Measurements from ENCODE around the gene MAGI2.
"Not testable (repeated sequence)": the region's sequence is repeated elsewhere in the genome, so short reads cannot be mapped to it uniquely, and the experiment has no call there.

MAGI2 gene

DNA sequence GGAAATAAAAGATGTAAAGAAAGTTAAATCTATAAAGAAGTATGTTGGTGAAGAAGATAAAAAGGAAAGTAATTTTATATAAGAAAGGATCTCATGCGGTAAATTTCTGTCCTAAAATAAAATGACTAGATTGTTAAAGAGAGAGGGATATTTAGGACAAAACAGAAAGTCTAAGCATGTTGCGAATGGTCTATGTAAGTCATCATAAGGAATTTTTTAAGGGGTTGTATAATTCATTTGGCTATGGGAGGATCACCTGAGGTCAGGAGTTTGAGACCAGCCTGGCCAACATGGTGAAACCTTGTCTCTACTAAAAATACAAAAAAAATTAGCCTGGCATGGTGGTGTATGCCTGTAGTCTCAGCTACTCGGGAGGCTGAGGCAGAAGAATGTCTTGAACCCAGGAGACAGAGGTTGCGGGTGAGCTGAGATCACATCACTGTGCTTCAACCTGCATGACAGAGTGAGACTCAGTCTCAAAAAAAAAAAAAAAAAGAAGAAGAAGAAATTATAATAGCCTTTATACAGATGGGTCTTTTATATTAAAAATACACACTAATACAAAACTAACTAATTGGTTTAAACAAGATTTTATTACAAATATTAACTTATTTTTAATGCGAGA lies 294.3 kb downstream of the MAGI2 start:
- no peak for DNase-seq (ENCODE audit: low read depth, low spot score)

DNA sequence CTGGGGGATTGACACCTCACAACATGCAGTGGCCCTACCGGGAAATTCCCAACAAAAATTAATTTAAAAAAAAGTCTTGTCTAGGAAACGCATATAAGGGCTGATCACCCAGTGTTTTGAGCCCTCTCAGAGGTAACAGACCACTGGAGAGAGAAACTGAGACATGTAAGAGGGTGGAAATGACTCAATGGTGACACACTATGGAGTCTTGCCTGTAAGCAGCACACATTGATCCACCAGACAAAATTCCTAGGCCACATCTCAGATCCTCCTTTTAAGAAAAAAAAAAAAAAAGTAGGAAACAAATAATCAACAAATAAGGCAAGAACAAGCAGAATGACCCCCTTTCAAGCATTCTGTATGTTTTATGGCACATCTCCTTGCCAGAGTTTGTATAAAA lies 296.2 kb downstream of the MAGI2 start:
- DNase-seq (ENCODE audit: low read depth, low spot score) = no peak

DNA sequence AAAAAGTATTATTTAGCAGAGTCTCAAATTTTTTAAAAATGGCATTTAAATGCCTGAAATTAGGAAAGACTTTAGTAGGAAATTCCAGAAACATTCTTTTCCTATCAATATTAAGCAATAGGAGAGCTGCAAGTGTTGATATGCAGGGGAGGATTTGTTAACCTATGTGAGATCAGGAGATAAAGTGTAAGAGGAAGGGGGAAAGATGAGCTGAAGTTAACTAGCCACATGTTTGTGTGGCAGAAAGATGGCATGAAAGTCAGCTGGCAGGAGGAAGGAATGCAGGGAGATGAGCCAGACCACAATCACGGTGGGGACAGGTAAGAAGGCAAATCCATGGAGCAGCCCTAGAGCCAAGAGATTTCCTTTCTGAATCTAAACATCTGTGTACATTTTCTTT lies 303.6 kb downstream of the MAGI2 start:
- DNase-seq (ENCODE audit: low read depth, low spot score) = no peak

DNA sequence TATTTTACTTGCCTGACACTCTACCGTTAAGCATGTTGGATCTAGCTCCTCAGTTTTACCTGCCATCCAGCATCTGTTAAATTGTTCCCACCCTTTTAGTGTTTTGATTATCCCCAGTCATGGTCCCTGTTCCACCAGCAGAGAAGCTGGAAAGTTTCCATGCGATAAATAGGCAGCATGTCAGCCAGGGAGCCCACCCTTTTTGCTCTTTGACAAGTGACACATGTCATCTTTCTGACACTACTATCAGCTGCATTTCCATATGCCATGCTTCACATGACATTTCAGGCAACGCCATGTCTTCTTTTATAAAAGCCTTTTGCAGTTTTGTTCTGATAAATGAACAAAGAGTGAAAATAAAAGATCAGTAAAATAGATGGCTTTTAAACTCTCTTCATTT lies 310.8 kb downstream of the MAGI2 start:
- DNase-seq (ENCODE audit: low read depth, low spot score) = no peak

DNA sequence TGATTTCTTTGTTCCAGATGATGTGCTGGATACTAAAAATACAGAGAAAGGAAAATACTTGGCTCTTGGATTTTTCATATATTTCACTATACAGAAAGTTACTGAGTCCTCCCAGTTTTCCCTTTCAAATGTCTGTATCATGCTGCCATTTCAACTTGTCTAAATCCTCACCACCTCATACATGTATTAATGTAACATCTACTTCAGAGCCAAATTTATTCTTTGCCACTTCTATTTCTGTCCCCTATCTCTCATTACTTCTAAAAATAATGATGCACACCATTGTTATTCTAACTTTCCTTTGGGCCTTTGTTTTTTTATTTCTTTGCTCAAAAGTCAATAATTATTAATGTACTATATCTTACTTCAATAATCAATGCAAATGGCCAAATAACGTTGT lies 312.2 kb downstream of the MAGI2 start:
- DNase-seq (ENCODE audit: low read depth, low spot score) = no peak

DNA sequence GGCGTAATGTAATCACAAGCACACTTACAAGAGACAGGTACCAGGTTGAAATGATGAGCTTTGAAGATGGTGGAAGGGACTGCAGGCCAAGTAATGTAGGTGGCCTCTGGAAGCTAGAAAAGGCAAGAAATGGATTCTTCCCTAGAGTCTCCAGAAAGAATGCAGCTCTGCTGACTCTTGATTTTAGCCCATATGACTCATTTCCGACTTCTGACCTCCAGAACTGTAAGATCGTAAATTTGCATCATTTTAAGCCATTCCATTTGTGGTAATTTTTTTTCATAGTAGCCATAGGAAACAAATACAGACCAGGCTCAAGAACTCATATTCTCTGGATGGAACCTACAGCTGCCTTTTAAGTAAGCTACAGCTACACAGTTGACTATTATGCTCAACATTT lies 315.5 kb downstream of the MAGI2 start:
- DNase-seq (ENCODE audit: low read depth, low spot score) = no peak

DNA sequence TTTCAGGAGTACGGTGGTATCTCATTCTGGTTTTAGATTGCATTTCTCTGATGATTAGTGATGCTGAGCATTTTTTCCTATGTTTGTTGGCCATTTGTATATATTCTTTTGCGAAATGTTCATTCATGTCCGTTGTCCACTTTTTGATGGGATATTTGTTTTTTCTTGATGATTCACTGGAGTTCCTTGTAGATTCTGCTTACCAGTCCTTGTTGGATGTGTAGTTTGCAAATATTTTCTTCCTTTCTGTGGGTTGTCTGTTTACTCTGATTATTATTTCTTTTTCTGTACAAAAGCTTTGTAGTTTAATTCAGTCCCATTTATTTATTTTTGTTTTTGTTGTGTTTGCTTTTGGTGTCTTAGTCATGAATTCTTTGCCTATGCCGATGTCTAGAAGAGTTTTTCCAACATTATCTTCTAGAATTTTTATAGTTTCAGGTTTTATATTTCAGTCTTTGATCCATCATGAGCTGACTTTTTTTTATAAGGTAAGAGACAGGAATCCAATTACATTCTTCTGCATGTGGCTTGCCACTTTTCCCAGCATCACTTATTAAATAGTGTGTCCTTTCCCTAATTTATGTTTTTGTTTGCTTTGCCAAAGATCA lies 320.5 kb downstream of the MAGI2 start:
- DNase-seq (ENCODE audit: low read depth, low spot score) = no peak

DNA sequence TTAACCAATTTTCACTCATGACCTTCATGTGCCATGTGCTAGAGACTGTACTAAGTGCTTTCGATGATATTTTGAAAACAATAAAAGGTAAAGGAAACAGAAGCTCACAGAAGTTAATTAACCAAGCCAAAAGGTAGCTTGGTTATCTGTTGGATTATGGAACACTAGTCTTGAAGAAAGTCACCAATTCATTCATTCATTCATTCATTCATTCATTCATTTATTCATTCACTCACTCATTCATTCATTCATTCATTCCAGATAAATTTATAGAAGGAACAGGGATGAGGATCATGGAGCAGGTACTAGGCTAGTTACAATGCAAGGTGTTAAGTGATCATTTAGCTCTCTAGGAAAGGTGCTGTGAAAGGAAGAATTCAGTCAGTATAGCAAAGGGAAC lies 322.8 kb downstream of the MAGI2 start:
- DNase-seq (ENCODE audit: low read depth, low spot score) = no peak

DNA sequence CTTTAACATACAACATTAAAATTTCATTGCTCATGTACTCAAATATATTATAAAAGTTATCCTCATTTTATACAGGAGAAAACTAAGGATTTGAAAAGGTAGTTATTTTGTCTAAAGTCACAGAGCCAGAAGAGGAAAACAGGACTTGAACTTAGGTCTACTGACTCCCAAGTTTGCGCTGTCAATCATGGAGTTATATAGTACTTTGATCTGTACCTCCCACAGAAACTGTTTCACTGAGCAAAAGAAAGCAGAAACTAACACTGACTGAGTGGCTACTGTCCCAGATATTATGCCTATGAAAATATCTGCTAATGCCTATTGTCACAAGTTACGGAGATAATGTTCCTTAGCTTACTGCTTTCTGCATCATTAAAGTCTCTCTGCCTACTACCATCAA lies 329.1 kb downstream of the MAGI2 start:
- no peak for DNase-seq (ENCODE audit: low read depth, low spot score)

DNA sequence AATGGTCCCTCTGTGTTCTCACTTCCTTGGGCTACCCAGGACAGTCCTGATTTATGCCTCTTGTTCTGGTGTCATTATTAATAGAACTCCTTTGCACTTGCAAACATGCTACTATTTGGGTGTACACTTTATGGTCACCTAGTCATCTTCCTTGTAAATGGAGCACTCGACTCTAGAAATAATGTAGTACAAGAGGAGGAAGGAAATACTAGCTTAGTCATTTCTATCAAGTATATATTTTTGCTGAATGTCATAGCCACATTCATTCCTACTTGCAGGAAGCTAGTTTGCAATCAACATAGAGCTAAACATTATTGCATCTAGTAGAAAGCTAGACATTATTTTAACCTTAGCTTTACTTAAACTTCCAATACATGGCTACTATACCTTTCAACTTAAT lies 335.3 kb downstream of the MAGI2 start:
- no peak for DNase-seq (ENCODE audit: low read depth, low spot score)

DNA sequence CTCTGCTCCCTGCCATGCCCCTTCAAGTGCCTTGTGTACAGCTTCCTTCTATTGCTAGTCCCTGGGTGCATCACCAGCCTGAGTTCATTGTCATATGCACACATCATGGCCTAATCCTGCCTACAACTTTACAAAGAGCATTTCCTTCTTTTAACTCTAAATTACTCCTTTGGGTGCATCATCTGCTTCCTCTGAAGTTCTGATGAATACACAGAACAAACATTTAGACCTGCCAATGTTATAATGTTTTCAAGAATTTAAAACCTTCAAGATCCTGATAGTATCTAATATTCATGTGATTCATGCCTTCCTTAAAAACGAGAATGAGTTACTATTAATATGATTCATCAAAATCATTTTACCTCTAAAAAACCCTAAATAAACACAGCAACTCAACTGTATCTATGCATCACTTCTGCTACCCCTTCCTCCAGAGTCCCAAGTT lies 357.1 kb downstream of the MAGI2 start:
- DNase-seq (ENCODE audit: low read depth, low spot score) = no peak

DNA sequence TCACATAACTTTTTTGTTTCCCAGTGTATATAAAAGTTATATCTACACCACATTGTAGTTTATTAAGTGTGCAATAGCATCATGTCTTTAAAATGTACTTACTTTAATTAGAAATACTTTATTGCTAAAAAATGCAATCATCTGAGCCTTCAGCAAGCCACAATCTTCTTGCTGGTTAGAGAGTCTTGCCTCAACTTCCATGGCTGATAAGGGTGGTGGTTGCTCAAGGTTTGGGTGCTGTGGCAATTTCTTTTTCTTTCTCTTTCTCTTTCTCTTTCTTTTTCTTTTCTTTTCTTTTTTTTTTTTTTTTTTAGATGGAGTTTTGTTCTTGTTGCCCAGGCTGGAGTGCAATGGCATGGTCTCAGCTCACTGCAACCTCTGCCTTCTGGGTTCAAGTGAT lies 360.0 kb downstream of the MAGI2 start:
- no peak for DNase-seq (ENCODE audit: low read depth, low spot score)

DNA sequence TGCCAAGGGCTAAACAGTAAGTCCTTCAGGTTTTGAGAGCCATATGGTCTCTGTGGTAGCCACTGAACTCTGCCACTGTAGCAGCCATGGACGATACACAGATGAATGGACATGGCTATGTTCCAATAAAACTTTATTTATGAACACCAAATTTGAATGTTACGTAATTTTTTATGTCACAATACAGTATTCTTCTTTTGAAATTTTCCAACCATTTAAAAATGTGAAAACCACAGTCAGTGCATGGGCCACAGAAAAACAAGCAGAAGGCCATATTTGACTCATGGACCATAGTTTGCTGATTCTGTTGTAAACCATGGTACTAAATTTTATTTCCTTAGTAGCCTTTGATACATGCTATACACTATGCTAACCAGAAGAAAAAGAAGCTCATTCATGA lies 361.8 kb downstream of the MAGI2 start:
- DNase-seq (ENCODE audit: low read depth, low spot score) = no peak

DNA sequence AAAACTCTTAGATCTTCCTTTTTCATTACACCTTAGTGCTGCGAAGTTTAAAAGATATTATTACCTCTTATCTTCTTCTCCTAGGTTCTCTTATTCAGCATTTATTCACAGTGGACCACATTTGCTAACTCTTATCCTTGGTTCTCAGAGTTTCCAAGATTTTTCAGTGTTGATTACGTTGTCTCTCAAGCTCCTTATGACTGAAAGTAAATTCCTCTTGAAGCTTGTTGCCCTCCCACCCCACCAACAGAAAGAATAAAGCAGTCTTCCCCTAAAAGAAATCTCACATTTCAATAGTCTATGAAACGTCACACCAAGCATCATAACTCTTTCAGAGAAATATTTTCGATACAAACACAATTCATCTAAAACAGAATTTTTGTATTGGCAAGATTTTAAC lies 362.5 kb downstream of the MAGI2 start:
- DNase-seq (ENCODE audit: low read depth, low spot score) = no peak

DNA sequence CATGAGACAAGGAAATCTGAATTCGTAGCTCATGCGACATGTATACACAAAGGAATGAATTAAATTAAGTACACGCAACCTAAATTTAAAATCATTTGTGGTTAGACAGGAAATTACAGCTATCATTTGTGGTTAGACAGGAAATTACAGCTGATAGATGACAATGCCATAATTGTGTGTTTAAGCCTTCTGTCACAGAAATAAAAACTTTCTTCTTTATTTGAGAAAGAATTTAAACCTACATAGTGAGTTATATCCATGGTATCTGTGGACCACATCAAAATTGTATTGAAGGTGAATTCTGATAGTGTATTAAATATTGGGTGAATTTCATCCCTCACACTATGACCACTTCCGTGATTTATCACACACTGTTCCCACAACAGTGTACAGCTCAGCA lies 362.9 kb downstream of the MAGI2 start:
- no peak for DNase-seq (ENCODE audit: low read depth, low spot score)

DNA sequence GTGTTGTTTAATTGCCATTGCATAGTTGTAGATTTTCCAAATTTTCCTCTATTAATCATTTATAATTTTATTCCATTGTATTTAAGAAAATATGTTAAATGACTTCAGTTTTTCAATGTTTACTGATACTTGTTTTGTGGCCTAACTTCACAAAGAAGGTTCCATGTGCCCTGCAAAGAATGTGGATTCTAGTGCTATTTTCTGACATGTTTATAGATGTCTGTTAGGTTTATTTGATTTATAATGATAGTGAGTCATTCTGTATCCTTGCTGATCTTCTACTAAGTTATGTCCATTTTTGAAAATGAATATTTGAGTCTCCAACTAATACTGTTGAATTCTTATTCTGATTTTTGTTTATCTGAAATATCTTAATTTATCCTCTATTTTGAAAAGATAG lies 369.0 kb downstream of the MAGI2 start:
- DNase-seq (ENCODE audit: low read depth, low spot score) = no peak

DNA sequence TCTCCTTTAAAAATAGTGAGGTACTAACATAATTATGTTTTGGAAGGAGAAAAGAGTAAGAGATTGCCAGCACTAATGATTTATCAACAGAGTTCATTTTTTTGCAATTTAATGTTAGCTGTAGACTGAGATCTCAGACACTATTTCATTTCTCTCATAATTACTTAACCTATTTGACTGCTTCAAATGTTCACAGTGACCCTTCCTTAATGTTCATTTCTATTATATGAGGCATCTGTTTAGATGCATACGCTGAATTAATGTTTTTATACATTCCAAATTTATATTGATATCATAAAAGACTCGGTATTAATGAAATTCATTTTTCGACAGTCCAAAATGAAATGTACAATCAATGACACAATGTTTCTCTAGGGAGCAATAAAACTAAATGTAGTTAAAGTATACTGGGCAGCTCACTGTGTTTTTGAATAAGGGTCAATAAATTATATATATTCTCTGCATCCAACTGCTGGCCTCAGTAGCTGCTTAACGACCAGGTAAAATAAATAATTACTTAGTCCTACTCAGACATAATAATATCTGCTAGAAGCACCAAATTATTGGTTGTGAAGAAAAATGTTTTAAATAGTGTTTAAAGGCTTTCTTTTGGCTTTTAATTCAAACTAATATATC lies 373.4 kb downstream of the MAGI2 start:
- no peak for DNase-seq (ENCODE audit: low read depth, low spot score)

DNA sequence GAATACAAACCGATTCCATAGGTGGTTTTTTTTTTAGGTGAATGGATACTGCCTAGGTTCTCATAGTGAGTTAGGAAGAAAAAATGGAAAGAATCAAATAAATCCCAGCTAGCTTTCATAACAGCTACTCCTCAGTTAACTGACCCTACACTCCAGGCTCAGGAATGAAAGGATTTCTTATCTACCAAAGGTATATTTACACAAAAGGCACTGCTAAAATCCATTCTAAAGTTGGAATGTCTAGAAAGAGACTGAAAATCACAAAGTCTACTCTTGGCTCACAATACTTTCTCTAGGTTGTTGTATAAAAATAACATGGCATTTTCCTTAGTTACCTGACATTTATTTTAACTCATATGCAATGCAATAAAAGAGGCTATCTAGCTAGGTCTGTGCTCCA lies 375.2 kb downstream of the MAGI2 start:
- DNase-seq (ENCODE audit: low read depth, low spot score) = no peak

DNA sequence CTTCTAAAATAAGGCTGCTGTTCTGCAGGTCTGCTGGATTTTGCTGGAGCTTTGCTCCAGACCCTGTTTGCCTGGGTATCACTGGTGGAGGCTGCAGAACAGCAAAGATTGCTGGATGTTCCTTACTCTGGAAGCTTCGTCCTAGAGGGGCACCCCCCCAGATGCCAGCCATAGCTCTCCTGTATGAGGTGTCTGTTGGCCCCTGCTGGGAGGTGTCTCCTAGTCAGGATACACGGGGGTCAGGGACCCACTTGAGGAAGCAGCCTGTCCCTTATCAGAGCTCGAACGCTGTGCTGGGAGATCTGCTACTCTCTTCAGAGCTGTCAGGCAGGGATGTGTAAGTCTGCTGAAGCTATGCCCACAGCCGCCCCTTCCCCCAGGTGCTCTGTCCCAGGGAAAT lies 382.3 kb downstream of the MAGI2 start:
- DNase-seq (ENCODE audit: low read depth, low spot score) = not testable (repeated sequence)

DNA sequence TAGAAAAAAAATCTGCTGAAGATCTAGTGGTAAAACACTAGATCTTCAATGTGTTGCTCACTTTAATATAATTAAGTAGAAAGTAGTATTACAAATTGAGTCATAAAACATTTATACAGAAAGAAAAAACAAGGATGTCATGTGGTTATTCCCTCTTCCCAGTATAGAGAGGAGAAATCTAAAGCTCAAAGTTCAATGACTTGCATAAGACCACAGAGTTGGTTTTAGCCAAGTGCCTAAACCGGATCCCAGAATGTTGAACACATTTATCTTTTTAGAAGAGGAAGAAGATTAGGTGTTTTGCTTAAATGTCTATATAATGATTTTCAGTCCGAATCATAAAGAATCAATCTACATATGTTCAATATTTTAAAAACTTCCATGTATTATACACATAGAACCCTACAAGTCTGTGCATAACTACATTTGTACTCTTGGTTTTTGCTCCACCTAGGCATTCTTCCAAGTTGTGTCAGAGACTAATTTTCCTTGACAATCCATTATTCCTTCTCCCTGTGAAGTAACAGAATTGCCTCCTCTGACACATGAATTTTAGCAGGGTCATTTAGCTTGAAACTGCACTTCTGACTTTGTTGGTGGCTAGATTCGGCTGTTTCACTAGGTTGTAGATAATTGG lies 389.2 kb downstream of the MAGI2 start:
- DNase-seq (ENCODE audit: low read depth, low spot score) = no peak

DNA sequence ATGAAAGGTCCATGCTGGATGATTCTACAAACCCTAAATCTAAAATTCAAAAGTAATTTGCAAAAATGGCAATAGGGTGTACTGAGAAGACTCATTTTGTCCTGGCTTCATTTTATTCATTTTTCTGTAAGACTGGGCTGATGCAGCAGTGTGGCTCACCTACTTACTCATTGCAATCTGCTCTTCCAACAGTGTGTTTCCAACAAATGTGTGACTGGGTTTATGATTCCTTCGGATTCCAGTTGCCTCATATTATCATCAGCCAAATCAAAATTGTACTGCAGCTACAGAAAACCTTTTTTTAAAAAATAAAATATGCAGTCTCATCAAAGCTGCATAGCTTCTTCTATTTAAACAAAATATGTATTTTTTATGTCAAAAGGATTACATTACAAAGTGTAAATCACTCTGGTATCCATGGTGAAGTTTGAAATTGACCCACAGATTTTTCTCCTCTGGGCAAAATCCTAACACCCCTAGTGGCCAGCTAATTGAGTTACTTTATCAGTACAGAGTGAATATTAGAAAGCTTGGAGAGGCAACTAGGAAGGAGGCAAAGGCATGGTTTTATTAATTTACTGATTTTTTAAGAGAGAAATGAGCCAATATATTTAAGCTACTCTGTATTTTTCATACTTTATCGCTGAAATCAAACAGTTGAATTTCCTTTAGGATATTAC lies 390.3 kb downstream of the MAGI2 start:
- DNase-seq (ENCODE audit: low read depth, low spot score) = no peak

DNA sequence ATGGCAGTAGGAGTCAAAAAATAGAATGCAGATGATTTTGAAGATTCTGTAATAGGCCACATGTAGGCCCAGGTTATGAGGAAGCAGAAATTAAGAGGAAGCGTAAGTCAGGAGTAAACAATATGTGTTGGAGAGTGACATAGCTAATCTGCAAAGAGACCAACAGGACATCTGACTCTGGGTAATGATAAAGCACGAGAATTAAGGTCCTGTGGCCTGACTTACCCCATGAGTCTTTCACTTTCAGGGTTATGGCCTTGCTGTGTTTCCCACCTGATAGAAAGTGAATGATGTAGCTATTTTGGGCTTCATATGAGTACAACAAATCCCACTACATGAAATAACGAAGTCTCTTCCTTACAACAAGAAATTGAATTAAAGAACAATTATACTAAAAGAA lies 393.0 kb downstream of the MAGI2 start:
- DNase-seq (ENCODE audit: low read depth, low spot score) = no peak

Measured in activated CD4-positive, CD25-positive, alpha-beta regulatory T cell treated with anti-CD3 and anti-CD28 coated beads, Interleukin-2, amount 50 U/mL, for 16 hours (primary cell).